AG08396 (cell line): Measurements from ENCODE around the gene TMBIM1.
"Not testable (repeated sequence)": the region's sequence is repeated elsewhere in the genome, so short reads cannot be mapped to it uniquely, and the experiment has no call there.

Experiments used
- DNase-seq: peaks from one replicate; pipeline ENCODE4 v3.0.0; 2012; ENCODE audit warnings: low spot score, mixed read lengths

The TMBIM1 gene

GRCh38 chr2:218291318-218292047 lies 820 bp downstream of the TMBIM1 start:
- peak; percentile 40 for DNase-seq

GRCh38 chr2:218290316-218291261 lies 1.7 kb downstream of the TMBIM1 start:
- DNase-seq: no peak

- no peak for DNase-seq
Measured at GRCh38 chr2:218289639-218290315, 2.5 kb downstream of the TMBIM1 start.

GRCh38 chr2:218286570-218287459 lies 5.5 kb downstream of the TMBIM1 start:
- DNase-seq: peak; percentile 90

- no peak for DNase-seq
Measured at GRCh38 chr2:218285604-218286003, 6.7 kb downstream of the TMBIM1 start.

- peak; percentile 78 for DNase-seq
Measured at GRCh38 chr2:218284106-218284811, 8.0 kb downstream of the TMBIM1 start.

- DNase-seq: peak; percentile 54
Measured at GRCh38 chr2:218282173-218282991, 9.9 kb downstream of the TMBIM1 start.

- DNase-seq: no peak
Measured at GRCh38 chr2:218281449-218281848, 10.9 kb downstream of the TMBIM1 start.

- DNase-seq: no peak
Measured at GRCh38 chr2:218280260-218280870, 11.9 kb downstream of the TMBIM1 start.

- DNase-seq: no peak
Measured at GRCh38 chr2:218278531-218279360, 13.6 kb downstream of the TMBIM1 start.

GRCh38 chr2:218277921-218278320 lies 14.4 kb downstream of the TMBIM1 start:
- DNase-seq: no peak

- DNase-seq: no peak
Measured at GRCh38 chr2:218276986-218277755, 15.1 kb downstream of the TMBIM1 start.

GRCh38 chr2:218275371-218276072 lies 16.8 kb downstream of the TMBIM1 start:
- no peak for DNase-seq

GRCh38 chr2:218274586-218274985 lies 17.7 kb downstream of the TMBIM1 start:
- DNase-seq: no peak

GRCh38 chr2:218273908-218274249 lies 18.4 kb downstream of the TMBIM1 start:
- no peak for DNase-seq

- DNase-seq: not testable (repeated sequence)
Measured at GRCh38 chr2:218273214-218273907, 18.9 kb downstream of the TMBIM1 start.
